H1 (cell line): ENCODE results near the gene ZDHHC24. TPM values are rescaled to one million over a fixed set of nuclear protein-coding genes. Genes with fewer than 3 reads are reported as not detected.

Source experiments
- BCL11A ChIP-seq, 2 experiments: IDR thresholded peaks; one replicate each; pipeline ENCODE4 v1.6.1; 2011; ENCODE audit warnings: low read depth in 2 of 2, low read length in 2 of 2, mild to moderate bottlenecking in 2 of 2
- EZH2 ChIP-seq: fragments of 200-600 bp; sonication (generic); IDR thresholded peaks from 2 replicates; pipeline ENCODE4 v1.7.1; 2012; ENCODE audit warnings: low read depth, mild to moderate bottlenecking, moderate library complexity, low read length, inconsistent platforms; ENCODE audit not compliant: severe bottlenecking
- HDAC6 ChIP-seq: IDR thresholded peaks from one replicate; pipeline ENCODE4 v1.7.1; 2012; ENCODE audit warnings: low read depth, mild to moderate bottlenecking, inconsistent platforms, low read length, moderate library complexity
- MAFK ChIP-seq: IDR thresholded peaks from 2 replicates; pipeline ENCODE4 v1.6.1; 2012; ENCODE audit warnings: low read depth, mild to moderate bottlenecking, improper control_type of control experiment, low read length
- SIX5 ChIP-seq: IDR thresholded peaks from 2 replicates; pipeline ENCODE4 v1.6.1; 2011; ENCODE audit warnings: mild to moderate bottlenecking, low read depth, low read length
- USF2 ChIP-seq: IDR thresholded peaks from 2 replicates; pipeline ENCODE4 v1.6.1; 2011; ENCODE audit warnings: low read length, improper control_type of control experiment
- polyA plus RNA-seq, 7 experiments: library from polyadenylated mRNA; depleted of rRNA in 3 of 7; stranded (reverse) in 5 of 7; unstranded in 2 of 7; fragments of >200 nt in 5 of 7; fragments of 200-250 nt in 2 of 7; gene quantifications; 1 replicate in 5 of 7; 2 replicates in 1 of 7; 4 replicates in 1 of 7; pipeline versions ENCODE4 v1.2.1 to v1.2.3, GENCODE V29; 2011 to 2013; ENCODE audit warnings: missing spikeins in 2 of 7, mixed read lengths in 2 of 7
- total RNA-seq: library from RNA; stranded (reverse); fragmentation: NEBNext Ultra II Directional; extraction: Animal tissue kit (Norgen Biotek cat#: 25700); gene quantifications from 2 replicates; pipeline ENCODE4 v1.2.1, GENCODE V29; 2021

Gene ZDHHC24
- total and polyA plus RNA-seq, 2 of the 8 experiments (the other 6 are each of a cell fraction or from before 2014, with no cell fraction given): 8.4 to 9.7 TPM

GRCh38 chr11:66529655-66530054, 16.2 kb downstream of the ZDHHC24 start (continued):
- TF ChIP-seq USF2 (no peak), EZH2 (no peak), HDAC6 (no peak), MAFK (no peak), BCL11A (IDR thresholded peaks at IDR 0.05; ENCODE audit: low read depth in 2 of 2, low read length in 2 of 2) (no peak), SIX5 (no peak)
